Measurements from ENCODE around the gene ARHGEF16.

ARHGEF16 gene

GRCh38 chr1:3522112-3522511, 67.6 kb downstream of the ARHGEF16 start:
- DNase-seq, result no peak

GRCh38 chr1:3522564-3523265, 68.2 kb downstream of the ARHGEF16 start:
- DNase-seq, result no peak

- DNase-seq, result no peak
These were observed 69.5 kb downstream of the ARHGEF16 start for GRCh38 chr1:3523980-3524379.

GRCh38 chr1:3524556-3525203, 70.2 kb downstream of the ARHGEF16 start:
- no peak for DNase-seq

GRCh38 chr1:3525551-3526482, 71.4 kb downstream of the ARHGEF16 start:
- DNase-seq, result no peak

- DNase-seq, result no peak
These were observed 73.3 kb downstream of the ARHGEF16 start for GRCh38 chr1:3527774-3528173.

- no peak for DNase-seq
These were observed 74.7 kb downstream of the ARHGEF16 start for GRCh38 chr1:3529099-3529729.

GRCh38 chr1:3530086-3530925, 75.8 kb downstream of the ARHGEF16 start:
- peak; percentile 39 for DNase-seq

Data from EL (cell line).